Measurements from ENCODE around the gene WWOX. TPM values are rescaled to one million over a fixed set of nuclear protein-coding genes. Genes with fewer than 3 reads are reported as not detected.

WWOX gene
- total RNA-seq, 1 experiment from 2014 or later, result 35.6 TPM

GRCh38 chr16:78348886-78349285 lies 249.4 kb downstream of the WWOX start:
- H3F3A ChIP-seq (ENCODE audit: insufficient read depth, low read depth), result no peaks in the 10 kb centered on the region
- no peak overlapping the region for H2AFZ ChIP-seq
- H3K79me2 ChIP-seq (ENCODE audit: low read depth), result no peaks in the 10 kb centered on the region
- H3K27me3 ChIP-seq (ENCODE audit: insufficient read depth, low read depth), result no peaks in the 10 kb centered on the region
- H3K4me2 ChIP-seq, result no peak overlapping the region
- TF ChIP-seq CTCF (conservative IDR thresholded peaks at IDR 0.05), result no peak
- TF ChIP-seq EZH2 (IDR thresholded peaks at IDR 0.05; ENCODE audit: low read depth), result no peak
- intact Hi-C loops (cut with micrococcal nuclease; ENCODE audit: unreplicated experiment), result no loop called here
- no peaks in the 10 kb centered on the region for H3K9me2 ChIP-seq (ENCODE audit: insufficient read depth)
- H3K36me3 ChIP-seq (ENCODE audit: low read depth), result no peaks in the 10 kb centered on the region
- H3K27ac ChIP-seq, result no peak overlapping the region
- no peaks in the 10 kb centered on the region for H4K20me1 ChIP-seq (ENCODE audit: insufficient read depth)
- BruUV-seq (replicated peaks), result no TSS peak
- H3K9me3 ChIP-seq (ENCODE audit: insufficient read depth, low read depth), result no peaks in the 10 kb centered on the region
- ChIA-PET CTCF (no interaction called here), POLR2A (ENCODE audit: unreplicated experiment) (no interaction called here)
- H3K4me1 ChIP-seq (replicated peaks; ENCODE audit: insufficient read depth), result no peaks in the 10 kb centered on the region
- DNase-seq, result no peak
- no peak overlapping the region for H3K4me3 ChIP-seq

DNA sequence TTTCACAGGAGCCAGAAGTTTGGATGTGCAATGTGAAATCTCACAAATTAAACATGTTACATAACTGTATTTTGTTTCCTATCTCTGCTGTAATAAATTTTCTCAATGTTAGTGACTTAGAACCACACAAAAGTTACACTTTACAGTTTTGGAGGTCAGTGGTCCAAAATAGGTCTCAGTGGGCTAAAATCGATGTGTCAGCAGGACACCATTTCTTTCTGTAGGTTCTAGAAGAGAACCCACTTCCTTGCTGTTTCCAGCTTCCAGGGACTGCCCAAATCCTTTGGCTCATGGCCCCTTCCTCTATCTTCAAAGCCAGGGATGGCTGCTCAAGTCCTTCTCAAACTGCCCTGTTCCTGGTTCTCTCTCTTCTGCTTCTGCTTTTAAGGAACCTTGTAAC lies 252.7 kb downstream of the WWOX start:
- intact Hi-C loops (cut with micrococcal nuclease; ENCODE audit: unreplicated experiment), result no loop called here
- BruUV-seq (replicated peaks), result no TSS peak
- Histone ChIP-seq H3F3A (ENCODE audit: insufficient read depth, low read depth) (no peaks in the 10 kb centered on the region), H3K79me2 (ENCODE audit: low read depth) (no peaks in the 10 kb centered on the region), H3K9me3 (ENCODE audit: insufficient read depth, low read depth) (no peaks in the 10 kb centered on the region), H3K36me3 (ENCODE audit: low read depth) (no peaks in the 10 kb centered on the region), H3K9me2 (ENCODE audit: insufficient read depth) (no peaks in the 10 kb centered on the region), H3K27me3 (ENCODE audit: insufficient read depth, low read depth) (no peaks in the 10 kb centered on the region), H3K4me2 (no peak overlapping the region), H3K4me3 (no peak overlapping the region), H2AFZ (no peak overlapping the region), H4K20me1 (ENCODE audit: insufficient read depth) (no peaks in the 10 kb centered on the region), H3K4me1 (replicated peaks; ENCODE audit: insufficient read depth) (no peaks in the 10 kb centered on the region), H3K27ac (no peak overlapping the region)
- TF ChIP-seq CTCF (conservative IDR thresholded peaks at IDR 0.05) (no peak), EZH2 (IDR thresholded peaks at IDR 0.05; ENCODE audit: low read depth) (no peak)
- CTCF ChIA-PET, result interaction anchor here (0.6 kb wide), 1 partner anchor 22 kb away, joined by 11 read pairs; no protein-coding TSS in a partner anchor
- POLR2A ChIA-PET (ENCODE audit: unreplicated experiment), result no interaction called here
- no peak for DNase-seq

- no peak for DNase-seq
- H3K4me1 ChIP-seq (replicated peaks; ENCODE audit: insufficient read depth), result no peaks in the 10 kb centered on the region
- no peaks in the 10 kb centered on the region for H3K9me2 ChIP-seq (ENCODE audit: insufficient read depth)
- POLR2A ChIA-PET (ENCODE audit: unreplicated experiment), result no interaction called here
- no peaks in the 10 kb centered on the region for H3F3A ChIP-seq (ENCODE audit: insufficient read depth, low read depth)
- BruUV-seq (replicated peaks), result no TSS peak
- H3K4me2 ChIP-seq, result no peak overlapping the region
- H3K36me3 ChIP-seq (ENCODE audit: low read depth), result no peaks in the 10 kb centered on the region
- intact Hi-C loops (cut with micrococcal nuclease; ENCODE audit: unreplicated experiment), result no loop called here
- H2AFZ ChIP-seq, result no peak overlapping the region
- no peaks in the 10 kb centered on the region for H3K27me3 ChIP-seq (ENCODE audit: insufficient read depth, low read depth)
- no peak overlapping the region for H3K27ac ChIP-seq
- CTCF ChIA-PET, result no interaction called here
- no peak overlapping the region for H3K4me3 ChIP-seq
- H3K79me2 ChIP-seq (ENCODE audit: low read depth), result no peaks in the 10 kb centered on the region
- TF ChIP-seq CTCF (conservative IDR thresholded peaks at IDR 0.05) (no peak), EZH2 (IDR thresholded peaks at IDR 0.05; ENCODE audit: low read depth) (no peak)
- no peaks in the 10 kb centered on the region for H3K9me3 ChIP-seq (ENCODE audit: insufficient read depth, low read depth)
- no peaks in the 10 kb centered on the region for H4K20me1 ChIP-seq (ENCODE audit: insufficient read depth)
Measured at GRCh38 chr16:78353640-78354275, 254.3 kb downstream of the WWOX start.

Measured in PC-9 (cell line).